Nephron (organoid): ENCODE measurements around the gene PHOX2A.

Source experiments
- H3K27ac Mint-ChIP-seq, 3 experiments: 2 replicates each; pipeline ENCODE4 v1.8.0; 2020; ENCODE audit warnings: mixed read lengths in 3 of 3, mild to moderate bottlenecking in 2 of 3, moderate library complexity in 1 of 3
- H3K27me3 Mint-ChIP-seq: 2 replicates; pipeline ENCODE4 v1.8.0; 2021; ENCODE audit warnings: low read depth, mild to moderate bottlenecking, moderate library complexity, mixed read lengths
- H3K36me3 Mint-ChIP-seq: 2 replicates; pipeline ENCODE4 v1.8.0; 2020; ENCODE audit warnings: low read depth, mixed read lengths
- H3K4me1 Mint-ChIP-seq: 2 replicates; pipeline ENCODE4 v1.8.0; 2020; ENCODE audit warnings: mixed read lengths
- H3K4me3 Mint-ChIP-seq, 3 experiments: 2 replicates each; pipeline ENCODE4 v1.8.0; 2020; ENCODE audit warnings: mild to moderate bottlenecking in 3 of 3, mixed read lengths in 3 of 3, moderate library complexity in 2 of 3
- H3K9me3 Mint-ChIP-seq: 2 replicates; pipeline ENCODE4 v1.8.0; 2020; ENCODE audit warnings: mixed read lengths
- CTCF ChIP-seq, 3 experiments: fragments of 200-600 bp; sonication (generic); IDR thresholded peaks; one replicate each; pipeline ENCODE4 v1.5.0; 2021; ENCODE audit warnings: antibody characterized with exemption in 3 of 3; ENCODE audit not compliant: unreplicated experiment in 3 of 3

The PHOX2A gene

GRCh38 chr11:72244361-72245262 is 636 bp upstream of the PHOX2A start:
- no peak for TF ChIP-seq CTCF (IDR thresholded peaks at IDR 0.05; ENCODE audit: unreplicated experiment in 3 of 3)

GRCh38 chr11:72243173-72244059 is 560 bp downstream of the PHOX2A start:
- TF ChIP-seq CTCF (IDR thresholded peaks at IDR 0.05; ENCODE audit: unreplicated experiment in 3 of 3) = no peak
- no peak overlapping the region for H3K27ac Mint-ChIP-seq
- peaks cover 4% of the 10 kb centered on the region for H3K9me3 Mint-ChIP-seq
- peaks cover 48% of the 10 kb centered on the region for H3K27me3 Mint-ChIP-seq
- peak overlapping the region; percentile 76 to 77 (median 77) for H3K4me3 Mint-ChIP-seq
- H3K36me3 Mint-ChIP-seq = peaks cover 3% of the 10 kb centered on the region
- peaks cover 20% of the 10 kb centered on the region for H3K4me1 Mint-ChIP-seq

More at GRCh38 chr11:72244361-72245262, 636 bp upstream of the PHOX2A start:
- Mint-ChIP-seq H3K9me3 (peaks cover 4% of the 10 kb centered on the region), H3K4me3 (peak overlapping the region; percentile 53 to 79 (median 70)), H3K27me3 (peaks cover 40% of the 10 kb centered on the region), H3K36me3 (no peaks in the 10 kb centered on the region), H3K27ac (peak overlapping the region in 1 of 3 experiments; percentile 2), H3K4me1 (peaks cover 10% of the 10 kb centered on the region)

- Mint-ChIP-seq H3K27me3 (peaks cover 48% of the 10 kb centered on the region), H3K36me3 (peaks cover 7% of the 10 kb centered on the region), H3K4me1 (peaks cover 20% of the 10 kb centered on the region), H3K9me3 (peaks cover 4% of the 10 kb centered on the region), H3K27ac (no peak overlapping the region), H3K4me3 (peak overlapping the region; percentile 20 to 54 (median 45))
- no peak for TF ChIP-seq CTCF (IDR thresholded peaks at IDR 0.05; ENCODE audit: unreplicated experiment in 3 of 3)
These were observed 1.8 kb downstream of the PHOX2A start for GRCh38 chr11:72242141-72242540.

GRCh38 chr11:72241291-72241781 is 2.6 kb downstream of the PHOX2A start:
- H3K4me3 Mint-ChIP-seq = peak overlapping the region in 2 of 3 experiments; percentile 45 to 77
- peaks cover 48% of the 10 kb centered on the region for H3K27me3 Mint-ChIP-seq
- H3K27ac Mint-ChIP-seq = no peak overlapping the region
- H3K4me1 Mint-ChIP-seq = peaks cover 25% of the 10 kb centered on the region
- TF ChIP-seq CTCF (IDR thresholded peaks at IDR 0.05; ENCODE audit: unreplicated experiment in 3 of 3) = no peak
- H3K9me3 Mint-ChIP-seq = peaks cover 4% of the 10 kb centered on the region
- H3K36me3 Mint-ChIP-seq = peaks cover 11% of the 10 kb centered on the region

- Mint-ChIP-seq H3K4me3 (peak overlapping the region; percentile 77 to 84 (median 83)), H3K27ac (peak overlapping the region; percentile 31 to 65 (median 59)), H3K9me3 (peaks cover 4% of the 10 kb centered on the region), H3K4me1 (peaks cover 28% of the 10 kb centered on the region), H3K36me3 (peaks cover 11% of the 10 kb centered on the region), H3K27me3 (peaks cover 48% of the 10 kb centered on the region)
- no peak for TF ChIP-seq CTCF (IDR thresholded peaks at IDR 0.05; ENCODE audit: unreplicated experiment in 3 of 3)
These were observed 3.3 kb downstream of the PHOX2A start for GRCh38 chr11:72240461-72241290.
